A673 (cell line): ENCODE results near the gene TNFAIP8L1. TPM values are rescaled to one million over a fixed set of nuclear protein-coding genes. Genes with fewer than 3 reads are reported as not detected.

Experiments used
- BruUV-seq: library from RNA; stranded (reverse); fragments of 400-500 nt; replicated peaks from 2 replicates; lab custom pipeline; 2021; lab: Mats Ljungman, UMichigan
- CTCF ChIA-PET: fragments of 300-600 bp; sonication (Branson Sonifier 250); formaldehyde crosslinking; loops from one replicate; lab custom pipeline; 2022; ENCODE audit warnings: antibody characterized with exemption; lab: Charles Lee
- POLR2A ChIA-PET: fragments of 300-600 bp; sonication (Branson Sonifier 250); formaldehyde crosslinking; loops from one replicate; lab custom pipeline; 2022; ENCODE audit warnings: antibody characterized with exemption; ENCODE audit not compliant: low non-redundant PET; lab: Charles Lee
- DNase-seq: peaks from one replicate; pipeline ENCODE4 v3.0.0-alpha.2; 2015; ENCODE audit warnings: low spot score
- H3K27ac ChIP-seq: fragments of 200-600 bp; sonication (generic); 2 replicates; pipeline ENCODE4 v1.5.1; 2016; ENCODE audit warnings: mixed run types, low read depth, mild to moderate bottlenecking, mixed read lengths, antibody characterized with exemption, low read length; ENCODE audit not compliant: poor library complexity, severe bottlenecking
- H3K27me3 ChIP-seq: fragments of 200-600 bp; sonication (generic); replicated peaks from 2 replicates; pipeline ENCODE4 v1.6.1; 2017; ENCODE audit warnings: mixed run types, low read depth, mild to moderate bottlenecking, mixed read lengths, antibody characterized with exemption, low read length; ENCODE audit not compliant: insufficient read depth, poor library complexity
- H3K36me3 ChIP-seq: fragments of 200-600 bp; sonication (generic); 2 replicates; pipeline ENCODE4 v1.6.1; 2016; ENCODE audit warnings: mixed run types, mild to moderate bottlenecking, mixed read lengths, antibody characterized with exemption, low read length; ENCODE audit not compliant: insufficient read depth, poor library complexity, severe bottlenecking
- H3K4me1 ChIP-seq: fragments of 200-600 bp; sonication (generic); 2 replicates; pipeline ENCODE4 v1.6.1; 2017; ENCODE audit warnings: mixed run types, mild to moderate bottlenecking, mixed read lengths, antibody characterized with exemption, low read length; ENCODE audit not compliant: insufficient read depth, poor library complexity, severe bottlenecking
- H3K4me3 ChIP-seq: fragments of 200-600 bp; sonication (generic); 2 replicates; pipeline ENCODE4 v1.5.1; 2016; ENCODE audit warnings: low read depth, mixed run types, mild to moderate bottlenecking, mixed read lengths, low read length; ENCODE audit not compliant: poor library complexity, severe bottlenecking
- H3K9me3 ChIP-seq: fragments of 200-600 bp; sonication (generic); 2 replicates; pipeline ENCODE4 v1.6.1; 2016; ENCODE audit warnings: mixed run types, low read depth, mild to moderate bottlenecking, mixed read lengths, antibody characterized with exemption, low read length; ENCODE audit not compliant: poor library complexity, severe bottlenecking
- EZH2 ChIP-seq: fragments of 200-600 bp; sonication (generic); IDR thresholded peaks from 2 replicates; pipeline ENCODE4 v1.6.1; 2017; ENCODE audit warnings: borderline replicate concordance, low read depth, mild to moderate bottlenecking, mixed read lengths, antibody characterized with exemption, low read length; ENCODE audit not compliant: poor library complexity, severe bottlenecking
- intact Hi-C: fragments of 100-400 bp; cut with micrococcal nuclease; formaldehyde crosslinking; loops from one replicate; pipeline ENCODE4 v1.10.0; 2022; ENCODE audit not compliant: unreplicated experiment
- total RNA-seq: library from RNA; stranded (reverse); gene quantifications from 2 replicates; pipeline ENCODE4 v1.2.3, GENCODE V29; 2021
- TF ChIP-seq, protein P1 (sequence below): fragments of 300-800, 200-600 bp; sonication (generic); conservative IDR thresholded peaks from 2 replicates; pipeline ENCODE4 v1.5.1; 2017; ENCODE audit warnings: low read depth, mild to moderate bottlenecking, antibody characterized with exemption, low read length, moderate library complexity, mixed read lengths

Gene TNFAIP8L1
- total RNA-seq, 1 experiment from 2014 or later: 24.7 TPM

DNA sequence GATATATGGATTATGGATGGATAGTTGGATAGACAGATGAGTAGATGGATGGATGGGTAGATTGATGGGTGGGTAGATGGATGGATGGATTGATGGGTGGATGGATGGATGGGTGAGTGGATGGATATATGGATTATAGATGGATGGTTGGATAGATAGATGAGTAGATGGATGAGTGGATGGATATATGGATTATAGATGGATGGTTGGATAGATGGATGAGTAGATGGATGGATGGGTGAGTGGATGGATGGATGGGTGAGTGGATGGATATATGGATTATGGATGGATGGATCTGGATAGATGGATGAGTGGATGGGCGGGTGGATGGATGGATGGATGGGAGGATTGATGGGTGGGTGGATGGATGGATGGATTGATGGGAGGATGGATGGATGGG lies 36.4 kb upstream of the TNFAIP8L1 start:
- intact Hi-C loops: no loop called here
- no peaks in the 10 kb centered on the region for H3K36me3 ChIP-seq
- peaks cover 10% of the 10 kb centered on the region for H3K4me1 ChIP-seq
- BruUV-seq: no TSS peak
- H3K9me3 ChIP-seq: no peaks in the 10 kb centered on the region
- H3K4me3 ChIP-seq: no peak overlapping the region
- ChIA-PET POLR2A (no interaction called here), CTCF (no interaction called here)
- H3K27me3 ChIP-seq: no peaks in the 10 kb centered on the region
- TF ChIP-seq, protein P1, sequence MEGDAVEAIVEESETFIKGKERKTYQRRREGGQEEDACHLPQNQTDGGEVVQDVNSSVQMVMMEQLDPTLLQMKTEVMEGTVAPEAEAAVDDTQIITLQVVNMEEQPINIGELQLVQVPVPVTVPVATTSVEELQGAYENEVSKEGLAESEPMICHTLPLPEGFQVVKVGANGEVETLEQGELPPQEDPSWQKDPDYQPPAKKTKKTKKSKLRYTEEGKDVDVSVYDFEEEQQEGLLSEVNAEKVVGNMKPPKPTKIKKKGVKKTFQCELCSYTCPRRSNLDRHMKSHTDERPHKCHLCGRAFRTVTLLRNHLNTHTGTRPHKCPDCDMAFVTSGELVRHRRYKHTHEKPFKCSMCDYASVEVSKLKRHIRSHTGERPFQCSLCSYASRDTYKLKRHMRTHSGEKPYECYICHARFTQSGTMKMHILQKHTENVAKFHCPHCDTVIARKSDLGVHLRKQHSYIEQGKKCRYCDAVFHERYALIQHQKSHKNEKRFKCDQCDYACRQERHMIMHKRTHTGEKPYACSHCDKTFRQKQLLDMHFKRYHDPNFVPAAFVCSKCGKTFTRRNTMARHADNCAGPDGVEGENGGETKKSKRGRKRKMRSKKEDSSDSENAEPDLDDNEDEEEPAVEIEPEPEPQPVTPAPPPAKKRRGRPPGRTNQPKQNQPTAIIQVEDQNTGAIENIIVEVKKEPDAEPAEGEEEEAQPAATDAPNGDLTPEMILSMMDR: no peak
- no peak for TF ChIP-seq EZH2
- H3K27ac ChIP-seq: no peak overlapping the region
- DNase-seq: no peak

DNA sequence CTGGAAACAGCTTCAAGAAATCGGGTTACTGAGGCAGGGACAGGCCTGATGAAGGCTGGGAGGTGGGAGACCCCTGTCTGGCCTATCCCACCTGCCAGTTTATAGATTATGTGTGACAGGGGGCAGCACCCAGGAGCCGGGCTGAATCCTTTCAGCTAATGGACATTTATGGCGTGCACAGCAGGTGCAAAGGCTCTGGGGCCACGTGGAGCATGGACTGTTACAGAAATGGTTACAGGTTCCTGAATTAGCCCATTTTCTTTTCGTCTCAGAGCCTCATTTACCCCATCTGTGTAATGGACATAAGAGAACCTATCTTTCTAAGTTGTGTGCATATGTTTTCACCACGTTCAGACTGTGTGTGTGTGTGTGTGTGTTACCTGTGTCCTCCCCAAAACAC lies 34.4 kb upstream of the TNFAIP8L1 start:
- Histone ChIP-seq H3K4me1 (peaks cover 3% of the 10 kb centered on the region), H3K27ac (no peak overlapping the region), H3K36me3 (no peaks in the 10 kb centered on the region), H3K9me3 (no peaks in the 10 kb centered on the region), H3K27me3 (no peaks in the 10 kb centered on the region), H3K4me3 (no peak overlapping the region)
- POLR2A ChIA-PET: no interaction called here
- CTCF ChIA-PET: interaction anchor here (1.3 kb wide), 1 partner anchor 38 kb away, joined by 4 read pairs; no protein-coding TSS in a partner anchor
- no peak for TF ChIP-seq EZH2
- TF ChIP-seq, protein P1: no peak
- intact Hi-C loops: no loop called here
- no peak for DNase-seq
- no TSS peak for BruUV-seq

DNA sequence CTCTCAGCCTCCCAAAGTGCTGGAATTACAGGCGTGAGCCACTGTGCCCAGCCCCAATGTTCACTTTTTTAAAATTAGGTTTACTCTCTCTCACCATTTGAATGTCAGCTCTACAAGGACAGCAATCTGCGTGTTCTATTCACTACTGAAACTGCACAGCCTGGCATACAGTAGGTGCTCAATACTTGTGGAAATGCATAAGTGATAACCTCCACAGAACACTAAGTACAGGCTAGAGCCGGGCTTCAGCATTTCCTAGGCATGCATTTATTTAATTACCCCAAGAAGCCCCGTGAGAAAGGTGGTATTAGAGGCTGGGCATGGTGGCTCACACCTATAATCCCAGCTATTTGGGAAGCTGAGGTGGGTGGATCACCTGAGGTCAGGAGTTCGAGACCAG lies 33.1 kb upstream of the TNFAIP8L1 start:
- Histone ChIP-seq H3K9me3 (no peaks in the 10 kb centered on the region), H3K4me1 (peaks cover 7% of the 10 kb centered on the region), H3K27ac (no peak overlapping the region), H3K4me3 (no peak overlapping the region), H3K36me3 (no peaks in the 10 kb centered on the region), H3K27me3 (no peaks in the 10 kb centered on the region)
- no peak for TF ChIP-seq EZH2
- TF ChIP-seq, protein P1: no peak
- BruUV-seq: no TSS peak
- DNase-seq: no peak
- CTCF ChIA-PET: no interaction called here
- POLR2A ChIA-PET: no interaction called here
- intact Hi-C loops: no loop called here
